H1 (cell line): ENCODE data around the gene RGL1. TPM values are rescaled to one million over a fixed set of nuclear protein-coding genes. Genes with fewer than 3 reads are reported as not detected.

Source experiments
- CTCF ChIA-PET: fragments of 300-600 bp; sonication (Branson Sonifier 250); formaldehyde crosslinking; loops from one replicate; lab custom pipeline; 2021; ENCODE audit not compliant: partially characterized antibody; lab: Charles Lee
- POLR2A ChIA-PET: fragments of 300-600 bp; sonication (Branson Sonifier 250); formaldehyde crosslinking; loops from one replicate; lab custom pipeline; 2021; ENCODE audit warnings: inconsistent platforms; ENCODE audit not compliant: partially characterized antibody; lab: Charles Lee
- DNase-seq, 2 experiments: peaks; one replicate each; pipeline versions ENCODE4 v3.0.0 to v3.0.0-alpha.2; 2010 to 2022; ENCODE audit warnings: low spot score in 2 of 2, low read depth in 1 of 2, mixed read lengths in 1 of 2
- FAIRE-seq: peaks from 2 replicates; lab custom pipeline; 2011; peaks lifted over from hg19 to GRCh38; lab: Jason Lieb, UNC
- H2AFZ ChIP-seq: 2 replicates; pipeline ENCODE4 v1.8.1; 2012; ENCODE audit warnings: low read length, inconsistent platforms
- H2AK5ac ChIP-seq: 2 replicates; pipeline ENCODE4 v1.6.1; 2013; ENCODE audit warnings: low read depth, low read length
- H2BK120ac ChIP-seq: replicated peaks from 2 replicates; pipeline ENCODE3; 2013; ENCODE audit warnings: low read depth, low read length, inconsistent platforms
- H2BK12ac ChIP-seq: 2 replicates; pipeline ENCODE4 v1.6.1; 2013; ENCODE audit warnings: low read depth, low read length
- H2BK15ac ChIP-seq: 2 replicates; pipeline ENCODE4 v1.6.1; 2013; ENCODE audit warnings: low read length
- H2BK20ac ChIP-seq: 2 replicates; pipeline ENCODE4 v1.6.1; 2013; ENCODE audit warnings: low read length
- H2BK5ac ChIP-seq: 2 replicates; pipeline ENCODE4 v1.6.1; 2013; ENCODE audit warnings: low read depth, low read length
- H3K14ac ChIP-seq: 2 replicates; pipeline ENCODE4 v1.6.1; 2013; ENCODE audit warnings: inconsistent platforms; ENCODE audit not compliant: insufficient read length
- H3K18ac ChIP-seq: 2 replicates; pipeline ENCODE4 v1.6.1; 2013; ENCODE audit warnings: low read length; ENCODE audit errors: extremely low read depth
- H3K23ac ChIP-seq: 2 replicates; pipeline ENCODE4 v1.6.1; 2013; ENCODE audit warnings: inconsistent platforms; ENCODE audit not compliant: insufficient read length
- H3K23me2 ChIP-seq: 2 replicates; pipeline ENCODE4 v1.6.1; 2013; ENCODE audit warnings: low read depth, low read length
- H3K27ac ChIP-seq: 2 replicates; pipeline ENCODE4 v1.6.1; 2011; ENCODE audit warnings: low read depth, low read length, inconsistent platforms
- H3K27me3 ChIP-seq, 4 experiments: replicated peaks in 1 of 4; 1 replicate in 1 of 4; 2 replicates in 3 of 4; pipeline versions ENCODE4 v1.6.1 to v1.8.1; 2011 to 2013; ENCODE audit warnings: low read length in 3 of 4, mild to moderate bottlenecking in 3 of 4, inconsistent platforms in 2 of 4, mixed read lengths in 2 of 4, moderate library complexity in 1 of 4; ENCODE audit not compliant: control insufficient read depth in 3 of 4, insufficient read depth in 3 of 4; ENCODE audit errors: extremely low read depth in 1 of 4
- H3K36me3 ChIP-seq, 4 experiments: 2 replicates each; pipeline versions ENCODE4 v1.6.1 to v1.8.1; 2011 to 2013; ENCODE audit warnings: mild to moderate bottlenecking in 4 of 4, low read length in 3 of 4, moderate library complexity in 2 of 4, control low read depth in 1 of 4, inconsistent platforms in 1 of 4; ENCODE audit not compliant: insufficient read depth in 4 of 4, control insufficient read depth in 2 of 4
- H3K4ac ChIP-seq: replicated peaks from 2 replicates; pipeline ENCODE3; 2013; ENCODE audit warnings: low read length, low read depth, mixed read lengths, inconsistent platforms; ENCODE audit not compliant: insufficient read length
- H3K4me1 ChIP-seq, 4 experiments: replicated peaks in 1 of 4; 1 replicate in 1 of 4; 2 replicates in 3 of 4; pipeline versions ENCODE4 v1.6.1 to v1.8.1; 2011 to 2013; ENCODE audit warnings: low read length in 3 of 4, inconsistent platforms in 2 of 4, mixed read lengths in 1 of 4; ENCODE audit not compliant: insufficient read depth in 4 of 4, control insufficient read depth in 3 of 4
- H3K4me2 ChIP-seq, 2 experiments: 2 replicates each; pipeline versions ENCODE4 v1.6.1 to v1.8.1; 2011 to 2013; ENCODE audit warnings: low read depth in 2 of 2, low read length in 2 of 2, control low read depth in 1 of 2, inconsistent platforms in 1 of 2, mild to moderate bottlenecking in 1 of 2; ENCODE audit not compliant: insufficient read depth in 1 of 2
- H3K4me3 ChIP-seq, 4 experiments: fragments of 200-600, 300-600 bp in 1 of 4; sonication (generic), shearing (Covaris generic), sonication (Bioruptor Twin) in 1 of 4; 2 replicates each; pipeline versions ENCODE4 v1.5.1 to v1.8.1; 2011 to 2016; ENCODE audit warnings: low read length in 4 of 4, low read depth in 3 of 4, control low read depth in 2 of 4, inconsistent platforms in 2 of 4, mild to moderate bottlenecking in 2 of 4, mixed read lengths in 1 of 4, moderate library complexity in 1 of 4; ENCODE audit not compliant: insufficient read depth in 2 of 4; ENCODE audit errors: extremely low read depth in 1 of 4
- H3K56ac ChIP-seq: replicated peaks from 2 replicates; pipeline ENCODE3; 2013; ENCODE audit warnings: low read depth, mild to moderate bottlenecking, mixed read lengths, low read length, inconsistent platforms; ENCODE audit not compliant: insufficient read length
- H3K79me1 ChIP-seq: 2 replicates; pipeline ENCODE4 v1.6.1; 2013; ENCODE audit warnings: low read depth, low read length, control low read depth
- H3K79me2 ChIP-seq, 2 experiments: 2 replicates each; pipeline versions ENCODE4 v1.6.1 to v1.8.1; 2012 to 2013; ENCODE audit warnings: low read length in 2 of 2, mild to moderate bottlenecking in 2 of 2, inconsistent platforms in 1 of 2; ENCODE audit not compliant: insufficient read depth in 2 of 2, control insufficient read depth in 1 of 2
- H3K9ac ChIP-seq, 4 experiments: replicated peaks in 1 of 4; 1 replicate in 1 of 4; 2 replicates in 3 of 4; pipeline versions ENCODE4 v1.6.1 to v1.8.1; 2011 to 2013; ENCODE audit warnings: low read depth in 3 of 4, low read length in 3 of 4, control low read depth in 2 of 4, mild to moderate bottlenecking in 2 of 4, moderate library complexity in 2 of 4, inconsistent platforms in 1 of 4; ENCODE audit errors: extremely low read depth in 1 of 4
- H3K9me3 ChIP-seq, 2 experiments: 2 replicates each; pipeline versions ENCODE4 v1.6.1 to v1.8.1; 2012 to 2013; ENCODE audit warnings: mild to moderate bottlenecking in 2 of 2, moderate library complexity in 2 of 2, control low read depth in 1 of 2, inconsistent platforms in 1 of 2, low read depth in 1 of 2, low read length in 1 of 2, mixed read lengths in 1 of 2; ENCODE audit not compliant: insufficient read depth in 2 of 2
- H4K20me1 ChIP-seq, 2 experiments: replicated peaks in 1 of 2; 2 replicates each; pipeline versions ENCODE3 to v1.8.1; 2011 to 2013; ENCODE audit warnings: inconsistent platforms in 2 of 2, low read length in 2 of 2, mild to moderate bottlenecking in 1 of 2; ENCODE audit not compliant: insufficient read depth in 2 of 2, control insufficient read depth in 1 of 2
- H4K5ac ChIP-seq: 2 replicates; pipeline ENCODE4 v1.6.1; 2013; ENCODE audit warnings: low read length, low read depth, mixed read lengths, inconsistent platforms; ENCODE audit not compliant: insufficient read length
- H4K8ac ChIP-seq: 2 replicates; pipeline ENCODE4 v1.8.0; 2013; ENCODE audit warnings: mild to moderate bottlenecking, moderate library complexity, low read length, inconsistent platforms; ENCODE audit not compliant: insufficient read depth; ENCODE audit errors: extremely low read depth
- H4K91ac ChIP-seq: replicated peaks from 2 replicates; pipeline ENCODE3; 2013; ENCODE audit warnings: low read length, mixed read lengths, inconsistent platforms; ENCODE audit not compliant: insufficient read length
- CBX8 ChIP-seq: fragments of 300-800, 300-1000 bp; sonication (generic); IDR thresholded peaks from 2 replicates; pipeline ENCODE4 v1.7.1; 2016; ENCODE audit warnings: low read depth, low read length, borderline replicate concordance
- FOSL1 ChIP-seq: IDR thresholded peaks from 2 replicates; pipeline ENCODE4 v1.6.1; 2011; ENCODE audit warnings: mild to moderate bottlenecking, low read depth, low read length, moderate library complexity; ENCODE audit not compliant: insufficient read depth
- GABPA ChIP-seq: IDR thresholded peaks from 2 replicates; pipeline ENCODE4 v1.6.1; 2011; ENCODE audit warnings: mild to moderate bottlenecking, low read length, moderate library complexity, borderline replicate concordance; ENCODE audit not compliant: insufficient read depth
- HDAC6 ChIP-seq: IDR thresholded peaks from one replicate; pipeline ENCODE4 v1.7.1; 2012; ENCODE audit warnings: low read depth, mild to moderate bottlenecking, inconsistent platforms, low read length, moderate library complexity
- NRF1 ChIP-seq: IDR thresholded peaks from 2 replicates; pipeline ENCODE4 v1.6.1; 2011; ENCODE audit warnings: mild to moderate bottlenecking, low read depth, low read length, improper control_type of control experiment
- PHF8 ChIP-seq: fragments of 200-600 bp; sonication (generic); conservative IDR thresholded peaks from 2 replicates; pipeline ENCODE4 v1.7.1; 2012; ENCODE audit warnings: low read depth, mild to moderate bottlenecking, inconsistent platforms, low read length, moderate library complexity
- RBBP5 ChIP-seq: IDR thresholded peaks from 2 replicates; pipeline ENCODE4 v1.7.1; 2012; ENCODE audit warnings: low read depth, mild to moderate bottlenecking, inconsistent platforms, low read length, moderate library complexity, borderline replicate concordance
- RXRA ChIP-seq: IDR thresholded peaks from 2 replicates; pipeline ENCODE4 v1.6.1; 2011; ENCODE audit warnings: low read depth, mild to moderate bottlenecking, low read length, moderate library complexity; ENCODE audit not compliant: insufficient read depth
- SRF ChIP-seq: IDR thresholded peaks from 2 replicates; pipeline ENCODE4 v1.6.1; 2011; ENCODE audit warnings: mild to moderate bottlenecking, low read depth, low read length, moderate library complexity
- TAF7 ChIP-seq: optimal IDR thresholded peaks from 2 replicates; pipeline ENCODE3; 2011; ENCODE audit warnings: low read depth, mild to moderate bottlenecking, inconsistent platforms, low read length, moderate library complexity, borderline replicate concordance
- TBP ChIP-seq: IDR thresholded peaks from 2 replicates; pipeline ENCODE4 v1.6.1; 2011; ENCODE audit warnings: low read depth, low read length, improper control_type of control experiment
- YY1 ChIP-seq: IDR thresholded peaks from 2 replicates; pipeline ENCODE4 v1.6.1; 2011; ENCODE audit warnings: low read depth, mild to moderate bottlenecking, low read length
- WGBS, 2 experiments: shearing (Covaris generic) in 1 of 2; methylation state at CpG; one replicate each; pipeline versions ENCODE4 v1.1.6 to v1.1.7; 2013 to 2015; ENCODE audit warnings: low lambda C conversion rate in 2 of 2, mixed read lengths in 2 of 2, inconsistent platforms in 1 of 2, low coverage in 1 of 2, missing lambda C conversion rate in 1 of 2; ENCODE audit not compliant: insufficient replicate concordance in 2 of 2, insufficient coverage in 1 of 2, insufficient read length in 1 of 2; ENCODE audit errors: extremely low coverage in 1 of 2, missing lambda C conversion rate in 1 of 2; 5-methylcytosine and 5-hydroxymethylcytosine counted together
- polyA plus RNA-seq, 7 experiments: library from polyadenylated mRNA; depleted of rRNA in 3 of 7; stranded (reverse) in 5 of 7; unstranded in 2 of 7; fragments of >200 nt in 5 of 7; fragments of 200-250 nt in 2 of 7; gene quantifications; 1 replicate in 5 of 7; 2 replicates in 1 of 7; 4 replicates in 1 of 7; pipeline versions ENCODE4 v1.2.1 to v1.2.3, GENCODE V29; 2011 to 2013; ENCODE audit warnings: missing spikeins in 2 of 7, mixed read lengths in 2 of 7
- total RNA-seq: library from RNA; stranded (reverse); fragmentation: NEBNext Ultra II Directional; extraction: Animal tissue kit (Norgen Biotek cat#: 25700); gene quantifications from 2 replicates; pipeline ENCODE4 v1.2.1, GENCODE V29; 2021
- TF ChIP-seq, protein P1 (sequence below): IDR thresholded peaks from 2 replicates; pipeline ENCODE4 v1.6.1; 2011; ENCODE audit warnings: low read depth, mild to moderate bottlenecking, low read length; ENCODE audit not compliant: insufficient read depth

The RGL1 gene
- total and polyA plus RNA-seq, 2 of the 8 experiments (the other 6 are each of a cell fraction or from before 2014, with no cell fraction given): 0.98 to 2.4 TPM

DNA sequence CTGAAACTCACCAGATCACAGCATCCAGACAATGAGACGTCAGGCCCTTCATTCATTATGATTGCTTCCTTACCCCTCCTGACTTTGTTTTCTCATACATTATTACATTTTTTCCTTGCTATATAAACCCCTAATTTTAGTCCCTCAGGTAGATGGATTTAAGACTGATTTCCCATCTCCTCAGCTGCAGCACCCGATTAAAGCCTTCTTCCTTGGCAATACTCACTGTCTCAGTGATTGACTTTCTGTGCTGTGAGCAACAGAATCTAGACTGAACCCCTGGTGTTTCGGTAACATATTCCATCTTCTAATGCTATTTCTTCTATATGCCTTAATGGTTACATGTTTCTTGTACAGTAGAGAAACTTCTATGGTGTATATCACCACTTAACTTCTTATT lies 30.0 kb upstream of the RGL1 start:
- H2AFZ ChIP-seq: no peak overlapping the region
- no peak overlapping the region for H2BK20ac ChIP-seq
- H2AK5ac ChIP-seq: no peak overlapping the region
- no peak overlapping the region for H3K9ac ChIP-seq
- H3K36me3 ChIP-seq: no peaks in the 10 kb centered on the region
- POLR2A ChIA-PET: no interaction called here
- no peak overlapping the region for H2BK5ac ChIP-seq
- DNase-seq (no peak), FAIRE-seq (no peak)
- H2BK120ac ChIP-seq: no peak overlapping the region
- H3K79me1 ChIP-seq: no peaks in the 10 kb centered on the region
- H4K20me1 ChIP-seq: no peaks in the 10 kb centered on the region
- no peak overlapping the region for H3K4ac ChIP-seq
- H4K5ac ChIP-seq: no peak overlapping the region
- H3K9me3 ChIP-seq: peaks cover 11% of the 10 kb centered on the region in 2 experiments; a peak in 3 of 4 replicates
- no peak overlapping the region for H3K14ac ChIP-seq
- H3K79me2 ChIP-seq: no peaks in the 10 kb centered on the region
- H3K56ac ChIP-seq: no peak overlapping the region
- H4K91ac ChIP-seq: no peak overlapping the region
- CTCF ChIA-PET: no interaction called here
- no peak overlapping the region for H3K4me2 ChIP-seq
- H3K18ac ChIP-seq: no peak overlapping the region
- no peaks in the 10 kb centered on the region for H3K4me1 ChIP-seq
- no peak overlapping the region for H2BK15ac ChIP-seq
- H3K27ac ChIP-seq: no peak overlapping the region
- no peak overlapping the region for H3K23ac ChIP-seq
- no peak overlapping the region for H2BK12ac ChIP-seq
- no peak overlapping the region for H3K4me3 ChIP-seq
- WGBS, 2 experiments: 94% methylated on average over 3 of the region's 3 CpGs; no CpG with 5 or more reads in 1 of the 2 experiments
- H3K27me3 ChIP-seq: no peaks in the 10 kb centered on the region
- no peak overlapping the region for H4K8ac ChIP-seq
- H3K23me2 ChIP-seq: no peaks in the 10 kb centered on the region
- TF ChIP-seq PHF8: no peak
- TF ChIP-seq YY1: no peak
- TF ChIP-seq FOSL1: no peak
- TF ChIP-seq CBX8: no peak
- TF ChIP-seq RXRA: no peak
- TF ChIP-seq SRF: no peak
- no peak for TF ChIP-seq HDAC6
- no peak for TF ChIP-seq TAF7
- TF ChIP-seq, protein P1, sequence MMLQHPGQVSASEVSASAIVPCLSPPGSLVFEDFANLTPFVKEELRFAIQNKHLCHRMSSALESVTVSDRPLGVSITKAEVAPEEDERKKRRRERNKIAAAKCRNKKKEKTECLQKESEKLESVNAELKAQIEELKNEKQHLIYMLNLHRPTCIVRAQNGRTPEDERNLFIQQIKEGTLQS: no peak
- TF ChIP-seq NRF1: no peak
- no peak for TF ChIP-seq TBP
- no peak for TF ChIP-seq GABPA
- no peak for TF ChIP-seq RBBP5
